ENCODE data around the gene ENG.

The ENG gene

GRCh38 chr9:127854184-127854806 is at the start of gene ENG:
TSS of gene ENG (minus strand) at chr9:127854658. CDS start at chr9:127854355, 303 bp downstream.
- TF ChIP-seq CTCF (conservative IDR thresholded peaks at IDR 0.05; ENCODE audit: control insufficient read depth, insufficient read depth, low read depth, low read length), result no peak
- DNase-seq (ENCODE audit: low read depth), result peak; percentile 48

GRCh38 chr9:127903557-127904475 is 49.4 kb upstream of the ENG start:
- no peak for DNase-seq (ENCODE audit: low read depth)
- no peak for TF ChIP-seq CTCF (conservative IDR thresholded peaks at IDR 0.05; ENCODE audit: control insufficient read depth, insufficient read depth, low read depth, low read length)
- no peak overlapping the region for H3K4me3 ChIP-seq (ENCODE audit: control insufficient read depth, low read depth, low read length)

More at GRCh38 chr9:127854184-127854806, at the start of gene ENG:
- peak within 1 kb of the TSS; percentile 78 for H3K4me3 ChIP-seq (ENCODE audit: control insufficient read depth, low read depth, low read length)

GRCh38 chr9:127899128-127899943 is 44.9 kb upstream of the ENG start, which contains the start of gene ST6GALNAC6:
TSS of gene ST6GALNAC6 (minus strand) at chr9:127899603. CDS start at chr9:127897981, 1,622 bp downstream.
- peak; percentile 63 for DNase-seq (ENCODE audit: low read depth)
- H3K4me3 ChIP-seq (ENCODE audit: control insufficient read depth, low read depth, low read length), result peak within 1 kb of the TSS; percentile 85
- TF ChIP-seq CTCF (conservative IDR thresholded peaks at IDR 0.05; ENCODE audit: control insufficient read depth, insufficient read depth, low read depth, low read length), result no peak

- peak overlapping the region; percentile 85 for H3K4me3 ChIP-seq (ENCODE audit: control insufficient read depth, low read depth, low read length)
- TF ChIP-seq CTCF (conservative IDR thresholded peaks at IDR 0.05; ENCODE audit: control insufficient read depth, insufficient read depth, low read depth, low read length), result no peak
- peak; percentile 95 for DNase-seq (ENCODE audit: low read depth)
These were observed 44.1 kb upstream of the ENG start for GRCh38 chr9:127898433-127899127.

GRCh38 chr9:127897193-127897692 is 42.8 kb upstream of the ENG start:
- no peak for TF ChIP-seq CTCF (conservative IDR thresholded peaks at IDR 0.05; ENCODE audit: control insufficient read depth, insufficient read depth, low read depth, low read length)
- peak overlapping the region; percentile 85 for H3K4me3 ChIP-seq (ENCODE audit: control insufficient read depth, low read depth, low read length)
- peak; percentile 86 for DNase-seq (ENCODE audit: low read depth)

Data from fibroblast of mammary gland (primary cell).